GM10847 (cell line): ENCODE results near the gene ATP6V1A.

Experiments used
- POLR2A ChIP-seq: IDR thresholded peaks from 2 replicates; pipeline ENCODE4 v1.6.1; 2011; ENCODE audit not compliant: insufficient read length; ENCODE audit errors: extremely low read depth

ATP6V1A gene

GRCh38 chr3:113783463-113783862, 36.6 kb downstream of the ATP6V1A start:
- TF ChIP-seq POLR2A: no peak

GRCh38 chr3:113783980-113784379, 37.1 kb downstream of the ATP6V1A start:
- no peak for TF ChIP-seq POLR2A

GRCh38 chr3:113791381-113791780, 44.5 kb downstream of the ATP6V1A start:
- no peak for TF ChIP-seq POLR2A

GRCh38 chr3:113794526-113794925, 47.7 kb downstream of the ATP6V1A start:
- TF ChIP-seq POLR2A: no peak

GRCh38 chr3:113795693-113796092, 48.9 kb downstream of the ATP6V1A start:
- TF ChIP-seq POLR2A: no peak

GRCh38 chr3:113802795-113803455, 56.1 kb downstream of the ATP6V1A start:
- no peak for TF ChIP-seq POLR2A

- TF ChIP-seq POLR2A: no peak
Observed at GRCh38 chr3:113804661-113805060, 57.8 kb downstream of the ATP6V1A start.

- no peak for TF ChIP-seq POLR2A
Observed at GRCh38 chr3:113805249-113805648, 58.4 kb downstream of the ATP6V1A start.

- TF ChIP-seq POLR2A: no peak
Observed at GRCh38 chr3:113812854-113813253, 66.0 kb downstream of the ATP6V1A start.

- no peak for TF ChIP-seq POLR2A
Observed at GRCh38 chr3:113819866-113820265, 73.0 kb downstream of the ATP6V1A start.

- no peak for TF ChIP-seq POLR2A
Observed at GRCh38 chr3:113825090-113825489, 78.3 kb downstream of the ATP6V1A start.

- TF ChIP-seq POLR2A: no peak
Observed at GRCh38 chr3:113828600-113828999, 81.8 kb downstream of the ATP6V1A start.

- TF ChIP-seq POLR2A: no peak
Observed at GRCh38 chr3:113829576-113830354, 82.9 kb downstream of the ATP6V1A start.

- no peak for TF ChIP-seq POLR2A
Observed at GRCh38 chr3:113831103-113831355, 84.2 kb downstream of the ATP6V1A start.

GRCh38 chr3:113832477-113833164, 85.8 kb downstream of the ATP6V1A start:
- no peak for TF ChIP-seq POLR2A

- TF ChIP-seq POLR2A: no peak
Observed at GRCh38 chr3:113834983-113835382, 88.1 kb downstream of the ATP6V1A start.
